ENCODE measurements around the gene RIOX2.
"Not testable (repeated sequence)": the region's sequence is repeated elsewhere in the genome, so short reads cannot be mapped to it uniquely, and the experiment has no call there.

The RIOX2 gene

GRCh38 chr3:97909830-97910229 is 62.4 kb downstream of the RIOX2 start:
- DNase-seq = not testable (repeated sequence)

- DNase-seq = no peak
Measured at GRCh38 chr3:97901313-97902248, 70.7 kb downstream of the RIOX2 start.

- DNase-seq = no peak
Measured at GRCh38 chr3:97899331-97899730, 72.9 kb downstream of the RIOX2 start.

GRCh38 chr3:97896547-97896946 is 75.7 kb downstream of the RIOX2 start:
- no peak for DNase-seq

GRCh38 chr3:97896129-97896528 is 76.1 kb downstream of the RIOX2 start:
- DNase-seq = no peak

- no peak for DNase-seq
Measured at GRCh38 chr3:97895216-97895615, 77.0 kb downstream of the RIOX2 start.

GRCh38 chr3:97892852-97893251 is 79.4 kb downstream of the RIOX2 start:
- DNase-seq = no peak

All from bone marrow (tissue), 2 donors.